Activated T-helper 1 cell treated with Interleukin-2 at 50 U/mL for 16 hours (primary cell): ENCODE results near the gene TSGA10IP.

ENCODE experiments used
- DNase-seq: peaks from one replicate; pipeline ENCODE4 v3.0.0-alpha.2; 2020; ENCODE audit warnings: low read depth

TSGA10IP gene

GRCh38 chr11:66008095-66008467, 62.8 kb downstream of the TSGA10IP start:
- no peak for DNase-seq

GRCh38 chr11:66008468-66009101, 63.3 kb downstream of the TSGA10IP start:
- DNase-seq: no peak
